Pancreas (tissue), 10 donors: ENCODE data around the gene ZFYVE27. TPM values are rescaled to one million over a fixed set of nuclear protein-coding genes. Genes with fewer than 3 reads are reported as not detected.

Source experiments
- ATAC-seq, 4 donors: fragments of 200-7000 bp; cut with Tn5 transposase; one replicate each; pipeline versions ENCODE4 v1.8.0 to v1.9.1; 2020; ENCODE audit warnings: mild to moderate bottlenecking in 4 of 4, moderate library complexity in 4 of 4
- DNase-seq, 6 donors: peaks; one replicate each; pipeline ENCODE4 v3.0.0-alpha.2; 2020
- FAIRE-seq: peaks from 2 replicates; lab custom pipeline; 2012; peaks lifted over from hg19 to GRCh38; lab: Jason Lieb, UNC
- H3K27ac ChIP-seq, 4 donors: fragments of 200-600 bp; sonication (generic); 1 replicate in 3 of 4; 2 replicates in 1 of 4; pipeline versions ENCODE4 v1.5.0 to v1.8.0; 2020
- H3K27me3 ChIP-seq, 4 donors: fragments of 200-600 bp; one replicate each; pipeline ENCODE4 v1.8.0; 2021
- H3K36me3 ChIP-seq, 3 donors: fragments of 200-600 bp; sonication (generic) in 1 of 3; one replicate each; pipeline versions ENCODE4 v1.5.0 to v1.8.0; 2020 to 2021
- H3K4me1 ChIP-seq, 3 donors: fragments of 200-600 bp; one replicate each; pipeline ENCODE4 v1.8.0; 2021
- H3K4me3 ChIP-seq, 4 donors: fragments of 200-600 bp; sonication (generic) in 2 of 4; one replicate each; pipeline versions ENCODE4 v1.5.0 to v1.8.0; 2020 to 2021
- H3K9me3 ChIP-seq, 4 donors: fragments of 200-600 bp; one replicate each; pipeline ENCODE4 v1.8.0; 2021
- WGBS, 2 donors: extraction: QIAGEN DNeasy Blood & Tissue Kit; methylation state at CpG; one replicate each; pipeline ENCODE4 v1.1.7; 2013; 5-methylcytosine and 5-hydroxymethylcytosine counted together
- intact Hi-C, 3 donors: fragments of 100-400 bp; cut with DNase I; formaldehyde crosslinking; loops; one replicate each; pipeline versions ENCODE4 v1.11.1 to v1.14.2; 2022
- polyA plus RNA-seq, 2 donors: library from polyadenylated mRNA; stranded (reverse); fragments of 200-250 nt; gene quantifications; one replicate each; pipeline ENCODE4 v1.2.3, GENCODE V29; 2013
- total RNA-seq, 6 donors: library from RNA; stranded (reverse); fragmentation: NEBNext Ultra II Directional in 4 of 6; extraction: Animal tissue kit (Norgen Biotek cat#: 25700) in 4 of 6; gene quantifications; one replicate each; pipeline versions ENCODE4 v1.2.1 to v1.2.4, GENCODE V29; 2021 to 2023
- TF ChIP-seq, protein P1 (sequence below), 4 donors: fragments of 200-600 bp; sonication (generic) in 3 of 4; IDR thresholded peaks; one replicate each; pipeline versions ENCODE4 v1.5.0 to v1.8.0; 2021; ENCODE audit warnings: antibody characterized with exemption in 4 of 4
- donor health status: healthy with polysubstance abuse.
- donor health status: DM: no; HTN: no; CAD: no; lungs with moderate emphysema.
- donor health status: DM: no; HTN: no; CAD: no.
- donor health status: control.
- donor health status: control.
- donor health status: Bipolar disorder and iron deficiency.
- donor health status: DM: yes; HTN: yes; CAD: no.
- donor health status: DM: no; HTN: no; CAD: no.
- donor health status: DM: no; HTN: no; CAD: no.
- donor health status: DM: yes; HTN: yes; CAD: no.

Gene ZFYVE27
- total and polyA plus RNA-seq, 8 donors: 11.9 to 34.9 (median 15.5) TPM

DNA sequence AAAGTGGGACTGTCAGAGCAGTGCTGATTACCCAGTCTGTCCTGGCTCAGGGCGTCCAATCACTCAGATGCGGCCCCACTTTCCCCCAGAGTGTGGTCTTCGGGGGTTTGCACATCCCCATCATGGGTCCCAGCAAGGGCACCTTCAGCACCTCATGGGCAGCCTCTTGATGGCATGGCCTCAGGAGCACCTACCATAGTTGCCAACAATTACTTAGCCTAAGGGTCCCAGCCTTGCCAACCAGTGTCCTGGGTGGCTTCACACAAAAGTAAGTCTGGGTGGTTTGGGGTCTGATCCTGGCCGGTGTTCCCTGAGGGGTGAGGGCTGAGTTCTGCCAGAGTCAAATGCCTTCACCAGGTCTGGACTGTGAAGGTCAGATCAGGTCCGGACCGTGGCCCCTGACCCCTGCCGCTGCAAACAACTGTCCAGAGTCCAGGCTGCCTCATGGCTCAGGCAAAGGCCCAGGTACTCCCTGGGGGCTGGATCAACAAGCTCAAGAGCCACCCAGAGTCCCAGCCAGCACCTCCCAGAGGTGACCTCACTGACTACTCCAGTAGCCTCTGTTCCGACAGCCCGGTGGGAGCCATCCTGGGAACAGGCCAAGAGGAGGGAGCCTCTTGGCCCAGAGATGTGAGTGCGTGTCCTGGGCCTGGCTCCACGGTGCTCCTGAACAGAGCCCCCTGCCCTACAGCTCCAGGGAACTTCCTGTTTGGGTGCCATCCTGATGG is 29.6 kb upstream of the ZFYVE27 start:
- intact Hi-C loops: no loop called here
- 80 to 87% methylated on average over 11 of the region's 11 CpGs for WGBS, 2 donors
- FAIRE-seq: no peak

DNA sequence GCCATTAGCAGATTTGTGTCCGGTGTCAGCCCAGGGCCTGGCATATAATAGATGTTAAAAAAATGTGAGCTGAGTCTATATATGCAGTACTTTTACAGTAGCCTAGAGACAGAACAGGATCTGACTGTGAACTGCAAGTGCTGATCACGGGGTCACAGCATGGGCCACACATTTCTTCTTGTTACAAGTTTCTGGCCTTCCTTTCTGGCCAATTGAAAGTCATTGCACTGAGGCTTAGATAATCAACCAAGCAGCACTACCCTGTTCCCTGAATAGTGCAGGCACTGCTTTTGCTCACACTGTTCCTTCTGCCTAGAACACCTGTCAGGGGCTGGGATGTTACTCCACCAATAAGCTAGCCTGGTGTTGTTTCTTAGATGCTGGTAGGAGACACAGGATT is 28.8 kb upstream of the ZFYVE27 start:
- FAIRE-seq (no peak), ATAC-seq (no peak), DNase-seq (no peak)
- intact Hi-C loops: no loop called here
- no peaks in the 10 kb centered on the region for H3K27me3 ChIP-seq
- H3K27ac ChIP-seq: no peak overlapping the region
- H3K4me1 ChIP-seq: peaks cover 0 to 3% (median 0%) of the 10 kb centered on the region in 3 donors
- 73 to 81% methylated on average over 2 of the region's 2 CpGs for WGBS, 2 donors
- H3K9me3 ChIP-seq: no peaks in the 10 kb centered on the region
- TF ChIP-seq, protein P1, sequence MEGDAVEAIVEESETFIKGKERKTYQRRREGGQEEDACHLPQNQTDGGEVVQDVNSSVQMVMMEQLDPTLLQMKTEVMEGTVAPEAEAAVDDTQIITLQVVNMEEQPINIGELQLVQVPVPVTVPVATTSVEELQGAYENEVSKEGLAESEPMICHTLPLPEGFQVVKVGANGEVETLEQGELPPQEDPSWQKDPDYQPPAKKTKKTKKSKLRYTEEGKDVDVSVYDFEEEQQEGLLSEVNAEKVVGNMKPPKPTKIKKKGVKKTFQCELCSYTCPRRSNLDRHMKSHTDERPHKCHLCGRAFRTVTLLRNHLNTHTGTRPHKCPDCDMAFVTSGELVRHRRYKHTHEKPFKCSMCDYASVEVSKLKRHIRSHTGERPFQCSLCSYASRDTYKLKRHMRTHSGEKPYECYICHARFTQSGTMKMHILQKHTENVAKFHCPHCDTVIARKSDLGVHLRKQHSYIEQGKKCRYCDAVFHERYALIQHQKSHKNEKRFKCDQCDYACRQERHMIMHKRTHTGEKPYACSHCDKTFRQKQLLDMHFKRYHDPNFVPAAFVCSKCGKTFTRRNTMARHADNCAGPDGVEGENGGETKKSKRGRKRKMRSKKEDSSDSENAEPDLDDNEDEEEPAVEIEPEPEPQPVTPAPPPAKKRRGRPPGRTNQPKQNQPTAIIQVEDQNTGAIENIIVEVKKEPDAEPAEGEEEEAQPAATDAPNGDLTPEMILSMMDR (IDR thresholded peaks at IDR 0.05): no peak
- no peak overlapping the region for H3K4me3 ChIP-seq
- no peaks in the 10 kb centered on the region for H3K36me3 ChIP-seq

More for the DNA sequence above, 29.6 kb upstream of the ZFYVE27 start:
- Histone ChIP-seq H3K9me3 (no peaks in the 10 kb centered on the region), H3K4me3 (no peak overlapping the region), H3K36me3 (no peaks in the 10 kb centered on the region), H3K27me3 (no peaks in the 10 kb centered on the region), H3K27ac (no peak overlapping the region), H3K4me1 (no peaks in the 10 kb centered on the region)
- ATAC-seq (no peak), DNase-seq (no peak)
- TF ChIP-seq, protein P1 (IDR thresholded peaks at IDR 0.05): no peak

DNA sequence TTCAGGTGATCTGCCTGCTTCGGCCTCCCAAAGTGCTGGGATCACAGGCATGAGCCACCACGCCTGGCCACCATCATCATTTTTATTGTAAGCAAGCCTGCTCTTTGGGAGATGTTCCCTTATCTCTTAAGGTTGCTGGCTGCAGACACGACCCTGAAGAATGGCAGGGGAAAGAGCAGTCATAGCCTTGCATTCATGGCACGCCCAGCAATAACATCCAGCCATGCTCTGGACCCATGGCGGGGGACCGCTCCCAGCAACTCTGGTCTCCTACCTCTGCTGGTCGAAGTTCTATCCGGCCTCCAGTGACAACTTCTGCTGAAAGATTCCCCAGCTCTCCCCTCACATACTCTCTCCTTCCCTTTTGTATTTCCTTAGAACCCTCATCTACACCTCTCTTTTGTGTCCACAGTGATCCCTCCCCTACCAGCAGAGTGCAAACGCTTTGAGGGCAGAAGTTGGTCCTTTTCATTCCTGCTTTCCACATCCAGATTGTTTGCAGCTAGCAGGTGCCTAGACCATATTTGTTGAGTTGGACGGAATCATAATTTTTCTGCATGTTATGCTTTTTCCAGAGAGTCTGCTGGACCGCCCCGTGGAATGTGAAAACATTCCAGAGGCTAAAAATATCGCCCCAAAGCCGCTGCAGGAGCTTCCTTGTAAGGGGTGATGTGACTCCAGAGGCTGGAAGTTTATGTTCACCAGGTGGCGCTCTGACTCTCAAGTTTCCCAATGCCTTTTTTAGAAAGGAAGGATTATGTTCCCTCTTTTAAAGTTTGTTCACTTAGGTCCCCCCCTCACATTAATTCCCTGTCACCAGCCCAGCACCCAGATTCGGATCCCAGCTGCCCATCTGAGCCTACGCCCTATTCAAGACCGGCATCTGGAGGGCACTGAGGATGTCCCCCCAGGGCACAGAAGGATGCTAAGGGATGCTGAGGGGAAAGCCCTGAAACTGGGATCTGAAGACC is 27.7 kb upstream of the ZFYVE27 start:
- TF ChIP-seq, protein P1 (IDR thresholded peaks at IDR 0.05): peak; percentile 17 to 47 (median 32)

DNA sequence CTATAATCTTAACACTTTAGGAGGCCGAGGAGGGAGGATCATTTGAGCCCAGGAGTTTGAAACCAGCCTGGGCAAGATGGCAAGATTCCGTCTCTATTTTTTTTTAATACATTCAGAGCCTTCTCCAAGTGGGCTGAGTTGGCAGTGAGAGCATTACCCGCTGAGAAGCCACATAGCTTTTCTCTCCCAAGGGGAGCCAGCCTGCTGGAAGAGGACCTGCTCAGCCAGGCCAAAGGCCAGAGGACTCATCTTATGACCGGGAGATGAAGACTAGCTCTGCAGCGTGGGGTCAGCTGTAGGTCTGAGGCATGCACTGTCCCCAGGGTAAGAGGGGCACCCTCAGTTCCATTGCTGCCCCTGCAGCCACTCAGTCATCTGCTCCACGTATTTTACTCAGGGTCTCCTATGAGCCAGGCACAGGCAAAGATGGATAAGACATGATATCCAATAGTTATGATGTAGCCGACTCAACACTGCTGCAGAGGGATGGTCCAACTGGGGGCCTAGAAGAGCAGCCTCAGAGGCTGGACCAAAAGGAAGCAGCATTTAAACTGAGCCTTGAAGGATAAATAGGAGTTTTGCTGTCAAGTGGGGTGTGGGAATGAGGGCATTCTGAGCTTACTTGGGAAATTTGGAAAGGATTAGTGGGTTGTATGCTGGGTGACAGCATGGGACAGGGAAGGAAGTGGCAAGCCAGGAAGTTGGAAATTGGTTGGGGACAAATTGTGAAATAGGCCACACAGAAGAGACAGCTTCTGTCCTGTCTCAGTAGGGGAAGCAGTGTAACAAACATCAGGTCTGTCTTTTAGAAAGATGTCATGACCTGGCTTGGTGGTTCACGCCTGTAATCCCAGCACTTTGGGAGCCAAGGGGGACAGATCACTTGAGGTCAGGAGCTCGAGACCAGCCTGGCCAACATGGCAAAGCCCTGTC is 25.0 kb upstream of the ZFYVE27 start:
- TF ChIP-seq, protein P1 (IDR thresholded peaks at IDR 0.05): no peak
- intact Hi-C loops: no loop called here
- 86 to 91% methylated on average over 9 of the region's 9 CpGs for WGBS, 2 donors
- H3K4me1 ChIP-seq: peaks cover 0 to 4% (median 0%) of the 10 kb centered on the region in 3 donors
- H3K9me3 ChIP-seq: no peaks in the 10 kb centered on the region
- no peaks in the 10 kb centered on the region for H3K36me3 ChIP-seq
- no peak overlapping the region for H3K4me3 ChIP-seq
- DNase-seq (peak in 1 of 6 donors; percentile 13), FAIRE-seq (no peak), ATAC-seq (no peak)
- no peaks in the 10 kb centered on the region for H3K27me3 ChIP-seq
- no peak overlapping the region for H3K27ac ChIP-seq

More for the DNA sequence above, 27.7 kb upstream of the ZFYVE27 start:
- Histone ChIP-seq H3K4me3 (no peak overlapping the region), H3K27ac (no peak overlapping the region), H3K36me3 (no peaks in the 10 kb centered on the region), H3K9me3 (no peaks in the 10 kb centered on the region), H3K27me3 (no peaks in the 10 kb centered on the region), H3K4me1 (peaks cover 0 to 4% (median 0%) of the 10 kb centered on the region in 3 donors)
- peak in 3 of 4 donors; percentile 19 to 26 (median 24) for ATAC-seq
- 32 to 39% methylated on average over 18 of the region's 18 CpGs for WGBS, 2 donors
- intact Hi-C loops: no loop called here
- peak in 5 of 6 donors; percentile 42 to 66 (median 53) for DNase-seq
- no peak for FAIRE-seq
